PC-3 (cell line): Measurements from ENCODE around the gene CA7. TPM values are rescaled to one million over a fixed set of nuclear protein-coding genes. Genes with fewer than 3 reads are reported as not detected.

Experiments
- ATAC-seq: fragments of 200-7000 bp; cut with Tn5 transposase; 2 replicates; pipeline ENCODE4 v1.9.1; 2020; ENCODE audit warnings: mild to moderate bottlenecking, moderate library complexity
- BruUV-seq: library from RNA; stranded (reverse); fragments of 400-500 nt; replicated peaks from 2 replicates; lab custom pipeline; 2021; lab: Mats Ljungman, UMichigan
- CTCF ChIA-PET: fragments of 300-600 bp; sonication (Branson Sonifier 250); formaldehyde crosslinking; loops from one replicate; lab custom pipeline; 2022; ENCODE audit warnings: antibody characterized with exemption; lab: Charles Lee
- POLR2A ChIA-PET: fragments of 300-600 bp; sonication (Branson Sonifier 250); formaldehyde crosslinking; loops from one replicate; lab custom pipeline; 2022; ENCODE audit warnings: antibody characterized with exemption; ENCODE audit not compliant: unreplicated experiment; lab: Charles Lee
- DNase-seq: peaks from one replicate; pipeline ENCODE4 v3.0.0-alpha.2; 2015
- H2AFZ ChIP-seq: fragments of 300-600 bp; sonication (generic); 2 replicates; pipeline ENCODE4 v1.6.0; 2016; ENCODE audit warnings: antibody characterized with exemption, low read length
- H3F3A ChIP-seq: fragments of 300-600 bp; sonication (generic); one replicate; pipeline ENCODE4 v1.6.0; 2017; ENCODE audit warnings: antibody characterized with exemption, low read length, control low read depth, mild to moderate bottlenecking; ENCODE audit not compliant: unreplicated experiment
- H3K27ac ChIP-seq: fragments of 300-600 bp; sonication (generic); 2 replicates; pipeline ENCODE4 v1.5.1; 2016; ENCODE audit warnings: mild to moderate bottlenecking, low read length
- H3K27me3 ChIP-seq: fragments of 300-600 bp; sonication (generic); 2 replicates; pipeline ENCODE4 v1.6.1; 2016; ENCODE audit warnings: low read length, mixed read lengths
- H3K36me3 ChIP-seq: fragments of 300-600 bp; sonication (generic); 2 replicates; pipeline ENCODE4 v1.6.1; 2016; ENCODE audit warnings: low read depth, mixed run types, low read length, mixed read lengths
- H3K4me1 ChIP-seq: fragments of 300-600 bp; sonication (generic); 2 replicates; pipeline ENCODE4 v1.5.1; 2016; ENCODE audit warnings: low read length; ENCODE audit not compliant: insufficient read depth
- H3K4me2 ChIP-seq: fragments of 300-600 bp; sonication (generic); 2 replicates; pipeline ENCODE4 v1.6.0; 2016; ENCODE audit warnings: low read length
- H3K4me3 ChIP-seq: fragments of 300-600 bp; sonication (generic); 2 replicates; pipeline ENCODE4 v1.5.1; 2016; ENCODE audit warnings: mild to moderate bottlenecking, low read length, mixed read lengths
- H3K79me2 ChIP-seq: fragments of 300-600 bp; sonication (generic); 2 replicates; pipeline ENCODE4 v1.6.1; 2017; ENCODE audit warnings: low read length, mixed read lengths
- H3K9ac ChIP-seq: fragments of 300-600 bp; sonication (generic); 2 replicates; pipeline ENCODE4 v1.6.0; 2016; ENCODE audit warnings: mild to moderate bottlenecking, low read length
- H3K9me2 ChIP-seq: fragments of 300-600 bp; sonication (generic); replicated peaks from 2 replicates; pipeline ENCODE4 v1.6.1; 2016; ENCODE audit warnings: mixed run types, low read length, mixed read lengths
- H3K9me3 ChIP-seq: fragments of 300-600 bp; sonication (generic); 2 replicates; pipeline ENCODE4 v1.6.1; 2016; ENCODE audit warnings: low read length, mixed read lengths
- H4K20me1 ChIP-seq: fragments of 300-600 bp; sonication (generic); 2 replicates; pipeline ENCODE4 v1.6.1; 2016; ENCODE audit warnings: low read length, mixed read lengths
- CTCF ChIP-seq: fragments of 300-600 bp; sonication (generic); conservative IDR thresholded peaks from 2 replicates; pipeline ENCODE4 v1.5.1; 2017; ENCODE audit warnings: antibody characterized with exemption, low read depth, mild to moderate bottlenecking, low read length
- EZH2 ChIP-seq: fragments of 300-600 bp; sonication (generic); IDR thresholded peaks from one replicate; pipeline ENCODE4 v1.6.1; 2017; ENCODE audit warnings: antibody characterized with exemption, mild to moderate bottlenecking, low read length; ENCODE audit not compliant: unreplicated experiment
- EZH2phosphoT487 ChIP-seq: fragments of 300-600 bp; sonication (generic); IDR thresholded peaks from 2 replicates; pipeline ENCODE4 v1.6.1; 2018; ENCODE audit warnings: mild to moderate bottlenecking, antibody characterized with exemption, low read length, borderline replicate concordance
- intact Hi-C: fragments of 100-400 bp; cut with micrococcal nuclease; formaldehyde crosslinking; loops from 2 replicates; pipeline ENCODE4 v1.9.0; 2023
- total RNA-seq: library from RNA; depleted of rRNA; stranded (reverse); fragments of >200 nt; gene quantifications from 2 replicates; pipeline ENCODE4 v1.2.3, GENCODE V29; 2014

Gene CA7
- total RNA-seq, 1 experiment from 2014 or later, result not detected

- no peak overlapping the region for H3K27ac ChIP-seq
- H4K20me1 ChIP-seq, result no peaks in the 10 kb centered on the region
- H2AFZ ChIP-seq, result no peak overlapping the region
- DNase-seq, result no peak
- intact Hi-C loops, result no loop called here
- H3K9me2 ChIP-seq, result no peaks in the 10 kb centered on the region
- no TSS peak for BruUV-seq
- peaks cover 18% of the 10 kb centered on the region for H3K27me3 ChIP-seq
- no peak overlapping the region for H3K9ac ChIP-seq
- ChIA-PET CTCF (no interaction called here), POLR2A (no interaction called here)
- no peak overlapping the region for H3K4me3 ChIP-seq
- no peaks in the 10 kb centered on the region for H3K36me3 ChIP-seq
- no peak overlapping the region for H3K4me2 ChIP-seq
- no peaks in the 10 kb centered on the region for H3K9me3 ChIP-seq
- H3F3A ChIP-seq, result no peaks in the 10 kb centered on the region
- no peaks in the 10 kb centered on the region for H3K79me2 ChIP-seq
- H3K4me1 ChIP-seq, result no peaks in the 10 kb centered on the region
- no peak for ATAC-seq
- no peak for TF ChIP-seq CTCF
- no peak for TF ChIP-seq EZH2
- TF ChIP-seq EZH2phosphoT487, result no peak
Observed at GRCh38 chr16:66847533-66848067, 3.4 kb downstream of the CA7 start.

- Histone ChIP-seq H3F3A (no peaks in the 10 kb centered on the region), H3K36me3 (no peaks in the 10 kb centered on the region), H3K4me1 (no peaks in the 10 kb centered on the region), H4K20me1 (no peaks in the 10 kb centered on the region), H3K27ac (no peak overlapping the region), H3K4me3 (no peak overlapping the region), H3K79me2 (no peaks in the 10 kb centered on the region), H3K27me3 (peaks cover 18% of the 10 kb centered on the region), H3K9ac (no peak overlapping the region), H2AFZ (no peak overlapping the region), H3K9me2 (no peaks in the 10 kb centered on the region), H3K4me2 (no peak overlapping the region), H3K9me3 (no peaks in the 10 kb centered on the region)
- BruUV-seq, result no TSS peak
- ChIA-PET CTCF (no interaction called here), POLR2A (no interaction called here)
- intact Hi-C loops, result no loop called here
- DNase-seq, result no peak
- TF ChIP-seq EZH2, result no peak
- TF ChIP-seq CTCF, result no peak
- no peak for TF ChIP-seq EZH2phosphoT487
- ATAC-seq, result no peak
Observed at GRCh38 chr16:66848172-66848571, 4.0 kb downstream of the CA7 start.

GRCh38 chr16:66849021-66849420, 4.8 kb downstream of the CA7 start:
- Histone ChIP-seq H3K27ac (no peak overlapping the region), H3K9me2 (no peaks in the 10 kb centered on the region), H3K79me2 (no peaks in the 10 kb centered on the region), H3F3A (no peaks in the 10 kb centered on the region), H3K4me2 (no peak overlapping the region), H3K9ac (no peak overlapping the region), H3K9me3 (no peaks in the 10 kb centered on the region), H3K4me3 (no peak overlapping the region), H2AFZ (no peak overlapping the region), H4K20me1 (no peaks in the 10 kb centered on the region), H3K4me1 (no peaks in the 10 kb centered on the region), H3K36me3 (no peaks in the 10 kb centered on the region), H3K27me3 (peaks cover 13% of the 10 kb centered on the region)
- no TSS peak for BruUV-seq
- TF ChIP-seq EZH2 (no peak), EZH2phosphoT487 (no peak), CTCF (no peak)
- ATAC-seq, result no peak
- intact Hi-C loops, result no loop called here
- CTCF ChIA-PET, result interaction anchor here (1.4 kb wide), 1 partner anchor 18 kb away, joined by 7 read pairs; the partner anchor contains the start of gene NAE1
- DNase-seq, result no peak
- POLR2A ChIA-PET, result no interaction called here
